Activated T-helper 17 cell treated with anti-CD3 and anti-CD28 coated beads, Interleukin-2, amount 50 U/mL, for 72 hours (primary cell): ENCODE results near the gene SORCS3. TPM values are rescaled to one million over a fixed set of nuclear protein-coding genes. Genes with fewer than 3 reads are reported as not detected.

Experiments
- ATAC-seq: fragments of 150-1000 bp; cut with Tn5 transposase; replicated peaks from 2 replicates; pipeline ENCODE4 v1.10.0; 2021; ENCODE audit warnings: mild to moderate bottlenecking, moderate library complexity
- H3K27ac Mint-ChIP-seq: one replicate; pipeline ENCODE4 v1.8.0; 2022; ENCODE audit warnings: mixed read lengths
- H3K27me3 Mint-ChIP-seq: one replicate; pipeline ENCODE4 v1.8.0; 2022; ENCODE audit warnings: mixed read lengths
- H3K36me3 Mint-ChIP-seq: one replicate; pipeline ENCODE4 v1.8.0; 2022; ENCODE audit warnings: low read depth, mild to moderate bottlenecking, mixed read lengths
- H3K4me1 Mint-ChIP-seq: one replicate; pipeline ENCODE4 v1.8.0; 2022; ENCODE audit warnings: mixed read lengths
- H3K4me3 Mint-ChIP-seq: one replicate; pipeline ENCODE4 v1.8.0; 2022; ENCODE audit warnings: mild to moderate bottlenecking, mixed read lengths
- H3K9me3 Mint-ChIP-seq: one replicate; pipeline ENCODE4 v1.8.0; 2022; ENCODE audit warnings: mixed read lengths
- total RNA-seq, 2 donors: library from RNA; stranded (reverse); gene quantifications; one replicate each; pipeline ENCODE4 v1.2.3, GENCODE V29; 2022

The SORCS3 gene
- total RNA-seq, 2 donors from 2014 or later = not detected

DNA sequence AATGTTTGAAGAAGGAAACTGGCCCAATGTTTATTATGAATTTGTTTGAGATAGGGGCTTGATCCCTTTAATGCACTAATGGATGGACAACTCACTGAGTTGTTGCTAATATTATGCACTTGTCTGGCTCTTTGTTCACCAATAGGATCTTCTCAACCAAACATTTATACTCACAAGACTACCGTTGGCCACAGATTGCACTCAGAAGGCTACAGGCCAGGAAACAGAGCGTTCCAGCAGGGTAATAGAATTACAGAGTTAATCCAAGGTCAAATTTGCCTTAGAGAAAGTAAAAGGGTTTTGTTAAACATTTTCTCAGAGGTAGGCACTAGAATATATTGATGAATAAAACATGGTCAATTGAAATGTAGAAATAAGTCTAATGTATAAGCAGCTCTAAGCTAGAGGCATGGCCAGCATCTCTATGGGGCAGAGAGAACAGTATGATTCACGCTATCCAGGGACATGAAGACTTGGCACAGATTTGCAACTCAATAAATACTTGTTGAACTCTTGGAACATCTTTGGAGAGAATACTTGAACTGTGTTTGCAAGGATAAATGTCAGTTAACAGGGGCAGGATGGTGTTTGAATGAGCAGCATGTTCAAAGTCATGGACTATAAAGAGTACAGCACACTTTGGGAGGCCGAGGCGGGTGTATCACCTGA lies 606.9 kb downstream of the SORCS3 start:
- H3K4me1 Mint-ChIP-seq = no peaks in the 10 kb centered on the region
- H3K9me3 Mint-ChIP-seq = peaks cover 5% of the 10 kb centered on the region
- H3K36me3 Mint-ChIP-seq = no peaks in the 10 kb centered on the region
- H3K4me3 Mint-ChIP-seq = no peak overlapping the region
- no peak for ATAC-seq
- no peaks in the 10 kb centered on the region for H3K27me3 Mint-ChIP-seq
- no peak overlapping the region for H3K27ac Mint-ChIP-seq

GRCh38 chr10:105252911-105253310 lies 611.8 kb downstream of the SORCS3 start:
- no peak for ATAC-seq
- H3K4me3 Mint-ChIP-seq = no peak overlapping the region
- no peaks in the 10 kb centered on the region for H3K27me3 Mint-ChIP-seq
- no peaks in the 10 kb centered on the region for H3K4me1 Mint-ChIP-seq
- H3K27ac Mint-ChIP-seq = no peak overlapping the region
- no peaks in the 10 kb centered on the region for H3K36me3 Mint-ChIP-seq
- peaks cover 8% of the 10 kb centered on the region for H3K9me3 Mint-ChIP-seq

DNA sequence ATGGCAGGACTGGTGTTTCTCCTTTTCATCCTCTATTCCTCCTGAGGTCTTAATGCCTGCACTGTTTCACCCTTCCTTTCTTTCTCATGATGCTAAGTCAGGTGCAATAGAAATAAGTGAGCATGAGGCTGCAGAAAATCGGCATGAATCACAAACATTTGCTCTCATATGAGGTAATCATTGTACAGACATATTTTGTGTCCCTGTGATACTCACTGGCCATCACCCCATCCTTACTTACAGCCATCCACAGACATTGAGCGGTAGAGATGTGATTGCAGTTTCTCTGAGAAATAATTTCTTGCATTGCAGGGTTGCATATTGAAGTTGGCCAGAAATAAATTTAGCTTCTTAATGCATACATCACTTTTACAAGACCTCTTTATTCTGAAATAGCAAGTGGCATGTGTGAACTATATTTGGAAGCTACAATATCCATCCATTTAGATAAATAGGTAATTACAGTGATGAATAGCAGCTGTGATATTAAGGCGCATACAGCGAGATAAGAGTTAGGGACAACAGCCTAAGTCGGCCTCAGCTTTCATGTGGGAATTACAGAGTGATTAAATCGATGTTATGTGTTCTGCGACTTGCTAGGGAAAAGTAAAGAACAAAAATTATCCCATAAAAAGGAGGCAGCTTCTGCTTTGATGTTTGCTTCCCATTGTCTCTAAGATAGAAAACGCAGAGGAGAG lies 612.6 kb downstream of the SORCS3 start:
- H3K4me3 Mint-ChIP-seq = no peak overlapping the region
- no peaks in the 10 kb centered on the region for H3K27me3 Mint-ChIP-seq
- no peaks in the 10 kb centered on the region for H3K4me1 Mint-ChIP-seq
- H3K36me3 Mint-ChIP-seq = no peaks in the 10 kb centered on the region
- peaks cover 8% of the 10 kb centered on the region for H3K9me3 Mint-ChIP-seq
- ATAC-seq = no peak
- no peak overlapping the region for H3K27ac Mint-ChIP-seq

GRCh38 chr10:105258036-105258673 lies 617.1 kb downstream of the SORCS3 start:
- Mint-ChIP-seq H3K4me1 (no peaks in the 10 kb centered on the region), H3K4me3 (no peak overlapping the region), H3K27ac (no peak overlapping the region), H3K9me3 (peaks cover 3% of the 10 kb centered on the region), H3K27me3 (no peaks in the 10 kb centered on the region), H3K36me3 (no peaks in the 10 kb centered on the region)
- ATAC-seq = no peak

DNA sequence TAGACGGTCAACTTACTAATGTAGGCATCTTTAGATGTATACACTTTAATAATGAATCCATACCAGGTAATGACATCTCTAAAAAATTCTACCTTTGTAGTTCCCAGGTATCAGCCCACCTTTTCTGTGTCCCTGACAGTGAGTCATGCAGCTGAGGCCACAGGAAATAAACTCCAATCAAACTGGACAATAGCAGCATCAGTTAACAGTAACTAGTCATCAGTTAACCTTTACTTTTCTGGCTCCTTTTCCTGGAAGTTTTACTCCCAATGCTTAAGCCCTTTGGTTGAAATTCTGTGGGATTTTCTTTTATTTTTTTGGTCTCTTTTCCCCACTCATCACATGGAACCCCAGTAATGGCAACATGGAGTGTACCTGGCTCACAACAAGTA lies 617.6 kb downstream of the SORCS3 start:
- ATAC-seq = no peak
- Mint-ChIP-seq H3K9me3 (peaks cover 3% of the 10 kb centered on the region), H3K4me1 (no peaks in the 10 kb centered on the region)

DNA sequence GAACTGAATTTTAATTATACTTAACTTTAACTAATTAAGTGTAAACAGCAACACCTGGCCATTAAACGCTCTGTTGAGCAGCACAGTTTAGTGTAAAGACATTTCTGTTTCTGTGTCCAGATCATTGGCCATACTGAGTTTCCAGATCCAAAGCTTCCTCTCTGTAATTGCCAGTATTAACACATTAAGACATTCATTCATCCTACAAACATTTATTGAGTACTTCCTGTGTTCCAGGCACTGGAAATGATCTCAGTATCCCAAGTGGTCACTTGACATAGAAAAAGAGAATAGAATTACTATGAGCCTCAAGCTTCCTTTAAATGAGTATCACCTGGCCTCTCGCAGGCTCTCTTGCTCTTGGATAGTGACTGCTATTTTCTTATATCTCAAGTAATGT lies 618.1 kb downstream of the SORCS3 start:
- Mint-ChIP-seq H3K4me3 (no peak overlapping the region), H3K27ac (no peak overlapping the region), H3K27me3 (no peaks in the 10 kb centered on the region), H3K36me3 (no peaks in the 10 kb centered on the region), H3K9me3 (peaks cover 3% of the 10 kb centered on the region), H3K4me1 (no peaks in the 10 kb centered on the region)
- no peak for ATAC-seq

More for the DNA sequence above, 617.6 kb downstream of the SORCS3 start:
- H3K36me3 Mint-ChIP-seq = no peaks in the 10 kb centered on the region
- H3K27ac Mint-ChIP-seq = no peak overlapping the region
- no peaks in the 10 kb centered on the region for H3K27me3 Mint-ChIP-seq
- H3K4me3 Mint-ChIP-seq = no peak overlapping the region

DNA sequence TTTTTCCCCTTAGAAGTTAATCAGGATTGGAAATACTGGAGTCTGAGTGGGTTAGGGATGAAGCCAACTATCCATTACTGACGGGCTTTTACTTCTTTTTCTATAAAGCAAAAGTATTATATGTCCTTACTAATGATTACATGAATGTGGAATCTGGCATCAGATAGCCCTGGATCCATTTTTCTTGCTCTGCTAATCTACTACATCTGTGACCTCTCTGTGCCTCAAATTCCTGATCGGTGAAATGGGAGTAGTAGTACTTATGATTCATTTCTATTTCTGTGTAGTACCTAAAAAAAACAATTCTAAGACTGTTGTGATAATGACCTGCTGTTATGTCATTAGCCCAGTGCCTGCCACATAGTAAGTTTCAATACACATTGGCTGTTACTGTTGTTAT lies 621.6 kb downstream of the SORCS3 start:
- Mint-ChIP-seq H3K36me3 (no peaks in the 10 kb centered on the region), H3K4me1 (no peaks in the 10 kb centered on the region), H3K9me3 (peaks cover 2% of the 10 kb centered on the region), H3K4me3 (no peak overlapping the region), H3K27ac (no peak overlapping the region), H3K27me3 (no peaks in the 10 kb centered on the region)
- ATAC-seq = no peak

- H3K9me3 Mint-ChIP-seq = peaks cover 10% of the 10 kb centered on the region
- no peaks in the 10 kb centered on the region for H3K27me3 Mint-ChIP-seq
- no peaks in the 10 kb centered on the region for H3K4me1 Mint-ChIP-seq
- no peaks in the 10 kb centered on the region for H3K36me3 Mint-ChIP-seq
- ATAC-seq = no peak
- H3K4me3 Mint-ChIP-seq = no peak overlapping the region
- no peak overlapping the region for H3K27ac Mint-ChIP-seq
These were observed 626.0 kb downstream of the SORCS3 start for GRCh38 chr10:105266966-105267539.

DNA sequence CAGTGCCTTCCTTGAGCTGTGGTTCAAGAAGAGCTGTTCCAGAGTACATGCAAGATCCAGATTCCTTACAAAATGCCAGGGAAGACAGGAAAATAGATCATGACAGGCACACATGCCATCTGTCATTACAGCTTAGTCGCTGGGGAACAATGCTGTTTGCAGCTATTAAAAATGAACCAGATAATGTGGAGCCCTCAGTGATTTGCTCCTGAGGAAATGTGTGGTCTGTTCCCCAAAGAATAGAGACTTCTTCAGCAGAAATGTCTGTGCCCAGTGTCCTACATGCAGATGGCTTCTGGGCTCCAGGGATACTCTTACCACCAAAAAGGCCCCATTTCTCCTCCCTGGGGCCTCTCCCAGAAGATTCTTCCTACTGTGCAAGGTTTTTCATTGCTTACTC lies 627.9 kb downstream of the SORCS3 start:
- Mint-ChIP-seq H3K4me3 (no peak overlapping the region), H3K9me3 (peaks cover 10% of the 10 kb centered on the region), H3K27me3 (no peaks in the 10 kb centered on the region), H3K27ac (no peak overlapping the region), H3K4me1 (no peaks in the 10 kb centered on the region), H3K36me3 (no peaks in the 10 kb centered on the region)
- no peak for ATAC-seq

- Mint-ChIP-seq H3K4me1 (no peaks in the 10 kb centered on the region), H3K27me3 (no peaks in the 10 kb centered on the region), H3K9me3 (peaks cover 10% of the 10 kb centered on the region), H3K4me3 (no peak overlapping the region), H3K36me3 (no peaks in the 10 kb centered on the region), H3K27ac (no peak overlapping the region)
- ATAC-seq = no peak
These were observed 628.6 kb downstream of the SORCS3 start for GRCh38 chr10:105269689-105270088.

DNA sequence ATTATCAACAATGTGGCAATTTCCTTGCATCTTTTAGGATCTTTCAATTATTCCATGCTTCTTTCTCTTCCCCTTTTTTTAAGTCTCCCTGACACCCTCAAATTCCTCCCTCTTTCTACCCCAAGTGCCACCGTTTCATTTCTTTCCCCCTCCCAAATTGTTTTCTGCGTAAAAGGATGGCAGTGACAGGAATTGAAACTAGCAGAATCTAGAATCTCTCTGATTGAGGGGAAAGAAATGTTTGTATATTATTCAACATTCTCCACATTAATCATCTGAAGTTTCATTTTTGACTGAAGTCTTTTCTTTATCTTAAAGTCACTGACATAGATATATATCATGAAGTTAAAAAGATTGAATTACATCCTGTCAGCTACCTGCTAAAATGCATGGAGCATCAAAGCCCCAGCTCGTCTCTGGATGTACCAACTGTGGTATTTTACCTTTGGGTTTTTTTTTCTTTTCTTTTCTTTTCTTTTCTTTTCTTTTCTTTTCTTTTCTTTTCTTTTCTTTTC lies 633.5 kb downstream of the SORCS3 start:
- H3K36me3 Mint-ChIP-seq = no peaks in the 10 kb centered on the region
- H3K4me3 Mint-ChIP-seq = no peak overlapping the region

GRCh38 chr10:105278439-105278838 lies 637.3 kb downstream of the SORCS3 start:
- H3K4me1 Mint-ChIP-seq = no peaks in the 10 kb centered on the region
- H3K4me3 Mint-ChIP-seq = no peak overlapping the region
- H3K27ac Mint-ChIP-seq = no peak overlapping the region
- no peak for ATAC-seq
- peaks cover 8% of the 10 kb centered on the region for H3K9me3 Mint-ChIP-seq
- no peaks in the 10 kb centered on the region for H3K27me3 Mint-ChIP-seq
- H3K36me3 Mint-ChIP-seq = no peaks in the 10 kb centered on the region

More for the DNA sequence above, 633.5 kb downstream of the SORCS3 start:
- Mint-ChIP-seq H3K9me3 (peaks cover 6% of the 10 kb centered on the region), H3K27ac (no peak overlapping the region), H3K27me3 (no peaks in the 10 kb centered on the region), H3K4me1 (no peaks in the 10 kb centered on the region)
- ATAC-seq = peak; percentile 47

GRCh38 chr10:105279101-105279500 lies 638.0 kb downstream of the SORCS3 start:
- Mint-ChIP-seq H3K4me3 (no peak overlapping the region), H3K4me1 (no peaks in the 10 kb centered on the region), H3K27me3 (no peaks in the 10 kb centered on the region), H3K36me3 (no peaks in the 10 kb centered on the region), H3K9me3 (peaks cover 8% of the 10 kb centered on the region), H3K27ac (no peak overlapping the region)
- ATAC-seq = no peak

DNA sequence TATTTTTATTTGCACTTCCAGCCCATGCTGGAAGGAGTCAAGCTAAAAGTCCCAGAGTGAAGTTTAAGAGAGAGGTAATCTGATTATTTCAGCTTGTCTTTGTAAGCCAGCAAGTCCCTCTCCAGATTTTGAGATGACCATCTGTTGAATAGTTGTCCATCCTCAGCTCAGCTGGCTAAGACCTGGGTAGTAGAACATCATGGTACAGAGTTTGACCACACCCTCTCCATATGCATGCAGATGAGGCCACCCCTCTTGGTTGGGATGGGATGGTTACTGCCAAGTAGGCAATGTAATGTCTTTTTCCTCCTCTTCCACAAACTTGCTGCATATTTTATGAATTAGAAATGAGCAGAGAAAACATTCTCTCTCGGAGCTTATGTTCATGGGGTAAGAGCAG lies 639.8 kb downstream of the SORCS3 start:
- no peaks in the 10 kb centered on the region for H3K36me3 Mint-ChIP-seq
- H3K4me1 Mint-ChIP-seq = no peaks in the 10 kb centered on the region
- peaks cover 8% of the 10 kb centered on the region for H3K9me3 Mint-ChIP-seq
- no peak overlapping the region for H3K4me3 Mint-ChIP-seq
- no peak overlapping the region for H3K27ac Mint-ChIP-seq
- no peak for ATAC-seq
- no peaks in the 10 kb centered on the region for H3K27me3 Mint-ChIP-seq
